IPS-20b (cell line): ENCODE data around the gene BCORL1.
A peak's percentile ranks its signal among the peaks of the same experiment; 100 is the strongest.

Experiments
- H3K27ac ChIP-seq: one replicate; pipeline ENCODE4 v1.5.1; 2013; ENCODE audit warnings: low read length
- H3K27me3 ChIP-seq: 2 replicates; pipeline ENCODE4 v1.6.1; 2013; ENCODE audit warnings: mild to moderate bottlenecking, low read length, inconsistent platforms; ENCODE audit not compliant: insufficient read depth
- H3K36me3 ChIP-seq: 2 replicates; pipeline ENCODE4 v1.6.1; 2013; ENCODE audit warnings: low read depth, mild to moderate bottlenecking, inconsistent platforms, low read length, moderate library complexity; ENCODE audit not compliant: insufficient read depth
- H3K4me1 ChIP-seq: 2 replicates; pipeline ENCODE4 v1.6.1; 2013; ENCODE audit warnings: mild to moderate bottlenecking, control low read depth, inconsistent platforms, low read length, moderate library complexity; ENCODE audit not compliant: insufficient read depth
- H3K4me3 ChIP-seq: 2 replicates; pipeline ENCODE4 v1.5.1; 2013; ENCODE audit warnings: mild to moderate bottlenecking, low read length, inconsistent platforms
- H3K9ac ChIP-seq: 2 replicates; pipeline ENCODE4 v1.6.1; 2013; ENCODE audit warnings: low read depth, mild to moderate bottlenecking, inconsistent platforms, low read length, moderate library complexity
- H3K9me3 ChIP-seq: 2 replicates; pipeline ENCODE4 v1.6.1; 2013; ENCODE audit warnings: mild to moderate bottlenecking, low read depth, low read length, inconsistent platforms; ENCODE audit not compliant: insufficient read depth

The BCORL1 gene

GRCh38 chrX:129965166-129965565 is 17.3 kb upstream of the BCORL1 start:
- no peaks in the 10 kb centered on the region for H3K4me1 ChIP-seq
- H3K27me3 ChIP-seq = peaks cover 30% of the 10 kb centered on the region
- no peak overlapping the region for H3K27ac ChIP-seq
- no peaks in the 10 kb centered on the region for H3K9me3 ChIP-seq
- no peaks in the 10 kb centered on the region for H3K36me3 ChIP-seq
- no peak overlapping the region for H3K4me3 ChIP-seq
- H3K9ac ChIP-seq = no peak overlapping the region

- no peak overlapping the region for H3K9ac ChIP-seq
- no peak overlapping the region for H3K4me3 ChIP-seq
- peaks cover 7% of the 10 kb centered on the region for H3K27me3 ChIP-seq
- H3K9me3 ChIP-seq = no peaks in the 10 kb centered on the region
- H3K4me1 ChIP-seq = no peaks in the 10 kb centered on the region
- no peaks in the 10 kb centered on the region for H3K36me3 ChIP-seq
- no peak overlapping the region for H3K27ac ChIP-seq
Observed at GRCh38 chrX:129968968-129969367, 13.5 kb upstream of the BCORL1 start.

DNA sequence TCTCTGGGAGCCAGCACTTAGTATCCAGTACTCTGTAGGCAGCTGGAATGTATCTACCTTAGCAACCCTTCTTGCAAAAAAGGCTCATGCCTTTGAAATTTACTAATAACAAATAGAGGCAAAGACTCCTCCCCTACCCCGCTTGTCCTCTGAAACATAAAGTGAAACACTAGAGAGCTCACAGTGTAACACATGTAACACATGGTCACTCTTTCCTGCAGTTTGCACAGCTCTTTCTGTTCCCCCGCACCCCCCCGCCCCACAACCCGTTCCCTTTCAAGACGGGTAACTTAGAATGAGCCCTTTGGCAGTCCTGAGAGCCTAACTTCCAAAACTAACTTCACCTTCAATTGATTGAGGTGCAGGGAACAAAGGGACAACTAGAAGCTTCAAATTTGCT is 6.0 kb upstream of the BCORL1 start:
- no peak overlapping the region for H3K4me3 ChIP-seq
- H3K36me3 ChIP-seq = no peaks in the 10 kb centered on the region
- peaks cover 54% of the 10 kb centered on the region for H3K27me3 ChIP-seq
- H3K27ac ChIP-seq = no peak overlapping the region
- no peaks in the 10 kb centered on the region for H3K4me1 ChIP-seq
- H3K9ac ChIP-seq = no peak overlapping the region
- H3K9me3 ChIP-seq = no peaks in the 10 kb centered on the region

GRCh38 chrX:129979207-129979920 is 3.1 kb upstream of the BCORL1 start:
- Histone ChIP-seq H3K27ac (no peak overlapping the region), H3K4me3 (0 out of 2 replicates have a peak overlapping the region, but pooled peaks have one; percentile 18), H3K4me1 (no peaks in the 10 kb centered on the region), H3K27me3 (peaks cover 55% of the 10 kb centered on the region), H3K9ac (no peak overlapping the region), H3K9me3 (no peaks in the 10 kb centered on the region), H3K36me3 (no peaks in the 10 kb centered on the region)

DNA sequence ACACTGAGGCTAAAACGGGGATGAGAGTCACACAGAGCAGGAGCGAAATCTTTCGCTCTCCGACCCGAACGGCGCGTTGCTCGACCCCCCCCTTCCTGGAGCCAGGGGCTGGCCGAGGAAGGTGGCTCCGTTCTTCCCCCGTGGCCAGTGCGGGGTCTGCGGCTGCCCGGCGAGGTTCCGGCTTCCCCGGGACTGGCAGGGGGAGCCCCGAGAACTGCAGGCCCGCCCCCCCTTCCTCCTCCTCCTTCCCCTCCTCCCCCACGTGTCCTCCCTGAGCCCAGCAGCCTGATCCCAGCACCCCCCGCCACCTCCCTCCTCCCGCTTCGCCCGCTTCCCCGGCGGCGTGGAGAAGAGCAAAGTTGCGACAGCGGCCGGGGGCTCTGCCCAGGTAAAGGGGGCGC is 2.4 kb upstream of the BCORL1 start:
- no peak overlapping the region for H3K27ac ChIP-seq
- no peaks in the 10 kb centered on the region for H3K36me3 ChIP-seq
- H3K27me3 ChIP-seq = peaks cover 61% of the 10 kb centered on the region
- no peaks in the 10 kb centered on the region for H3K9me3 ChIP-seq
- no peak overlapping the region for H3K4me3 ChIP-seq
- H3K9ac ChIP-seq = no peak overlapping the region
- H3K4me1 ChIP-seq = no peaks in the 10 kb centered on the region

GRCh38 chrX:129980540-129981199 is 1.8 kb upstream of the BCORL1 start:
- peak overlapping the region; percentile 57; the same call in 1 of the 2 replicates for H3K4me3 ChIP-seq
- no peak overlapping the region for H3K9ac ChIP-seq
- no peaks in the 10 kb centered on the region for H3K36me3 ChIP-seq
- H3K9me3 ChIP-seq = no peaks in the 10 kb centered on the region
- peaks cover 68% of the 10 kb centered on the region for H3K27me3 ChIP-seq
- H3K4me1 ChIP-seq = no peaks in the 10 kb centered on the region
- no peak overlapping the region for H3K27ac ChIP-seq

- Histone ChIP-seq H3K4me3 (peak overlapping the region; percentile 57; the same call in 1 of the 2 replicates), H3K9ac (no peak overlapping the region), H3K27me3 (peaks cover 73% of the 10 kb centered on the region), H3K36me3 (no peaks in the 10 kb centered on the region), H3K9me3 (no peaks in the 10 kb centered on the region), H3K27ac (no peak overlapping the region), H3K4me1 (no peaks in the 10 kb centered on the region)
Observed at GRCh38 chrX:129981200-129981553, 1.3 kb upstream of the BCORL1 start.

DNA sequence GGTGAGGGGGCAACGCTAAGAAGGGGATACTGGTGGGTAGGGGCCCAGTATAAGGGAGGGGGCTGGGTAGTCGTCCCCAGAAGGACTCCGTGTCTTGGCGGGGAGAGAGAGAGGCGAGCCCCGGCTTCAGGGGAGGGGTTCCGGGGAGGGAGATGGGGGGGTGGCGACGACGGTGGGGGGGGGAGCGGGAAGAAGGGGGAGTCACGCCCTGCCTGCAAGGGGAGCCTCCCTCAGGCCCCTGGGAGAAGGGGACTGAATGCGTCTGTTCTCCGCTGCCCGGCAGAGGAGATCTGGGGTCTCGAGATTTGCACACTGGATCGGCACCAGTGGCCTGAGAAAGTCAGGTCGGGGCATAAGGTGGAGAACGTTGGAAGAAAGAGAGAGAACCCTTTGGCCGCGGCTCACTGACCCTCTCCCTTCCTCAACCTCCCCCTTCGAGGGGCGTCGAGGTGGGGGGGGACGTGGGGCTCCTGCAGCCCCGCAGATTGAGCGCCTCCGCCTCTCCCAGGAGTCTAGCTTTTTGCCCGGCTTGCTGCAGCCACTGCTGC is 609 bp upstream of the BCORL1 start:
- peak overlapping the region; percentile 59 for H3K4me3 ChIP-seq
- H3K36me3 ChIP-seq = no peaks in the 10 kb centered on the region
- H3K4me1 ChIP-seq = no peaks in the 10 kb centered on the region
- no peak overlapping the region for H3K9ac ChIP-seq
- H3K27me3 ChIP-seq = peaks cover 72% of the 10 kb centered on the region
- H3K27ac ChIP-seq = no peak overlapping the region
- H3K9me3 ChIP-seq = no peaks in the 10 kb centered on the region

DNA sequence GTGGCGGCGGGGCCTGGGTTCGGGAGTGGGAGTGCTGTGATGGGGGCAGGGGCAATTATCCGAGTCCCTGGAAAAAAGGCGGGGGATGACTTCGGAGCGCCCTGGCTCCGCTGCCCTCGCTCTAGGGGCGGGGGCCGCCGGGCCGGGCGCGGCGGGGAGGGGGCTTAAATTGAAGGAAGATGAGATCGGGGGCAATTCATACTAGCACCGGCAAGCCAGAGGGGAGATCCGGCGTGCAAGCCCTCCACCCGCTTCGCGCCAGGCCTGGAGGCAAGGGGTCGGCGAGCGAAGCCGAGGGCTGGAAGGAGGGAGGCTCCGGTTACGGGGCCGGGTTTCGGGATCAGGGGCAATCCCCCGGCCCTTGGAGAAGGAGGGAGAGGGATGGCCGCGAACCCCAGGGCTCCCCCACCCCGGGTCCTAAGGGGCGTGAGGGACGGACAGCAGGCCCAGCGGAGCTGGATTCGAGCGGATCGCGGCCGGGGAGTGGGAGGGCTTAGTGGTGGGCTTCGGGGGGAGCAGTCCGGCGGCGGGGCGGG is 1.2 kb downstream of the BCORL1 start:
- H3K9ac ChIP-seq = peak overlapping the region; percentile 15; the same call in 1 of the 2 replicates
- H3K27me3 ChIP-seq = peaks cover 54% of the 10 kb centered on the region
- H3K4me1 ChIP-seq = no peaks in the 10 kb centered on the region
- no peaks in the 10 kb centered on the region for H3K36me3 ChIP-seq
- H3K9me3 ChIP-seq = no peaks in the 10 kb centered on the region
- no peak overlapping the region; the same call in 1 of the 2 replicates for H3K4me3 ChIP-seq
- no peak overlapping the region for H3K27ac ChIP-seq

GRCh38 chrX:129984111-129984958 is 1.9 kb downstream of the BCORL1 start:
- Histone ChIP-seq H3K27me3 (peaks cover 47% of the 10 kb centered on the region), H3K4me3 (peak overlapping the region; percentile 69), H3K27ac (no peak overlapping the region), H3K9me3 (no peaks in the 10 kb centered on the region), H3K9ac (no peak overlapping the region; the same call in 1 of the 2 replicates), H3K4me1 (no peaks in the 10 kb centered on the region), H3K36me3 (no peaks in the 10 kb centered on the region)

GRCh38 chrX:129987871-129988270 is 5.4 kb downstream of the BCORL1 start:
- H3K27me3 ChIP-seq = peaks cover 21% of the 10 kb centered on the region
- H3K27ac ChIP-seq = no peak overlapping the region
- no peak overlapping the region for H3K4me3 ChIP-seq
- no peak overlapping the region for H3K9ac ChIP-seq
- no peaks in the 10 kb centered on the region for H3K36me3 ChIP-seq
- no peaks in the 10 kb centered on the region for H3K4me1 ChIP-seq
- H3K9me3 ChIP-seq = no peaks in the 10 kb centered on the region
